H9 (cell line): ENCODE results near the gene IDUA. TPM values are rescaled to one million over a fixed set of nuclear protein-coding genes. Genes with fewer than 3 reads are reported as not detected.

ENCODE experiments used
- DNase-seq: peaks from one replicate; pipeline ENCODE4 v3.0.0-alpha.2; 2017
- H2AFZ ChIP-seq: one replicate; pipeline ENCODE4 v1.6.1; 2013; ENCODE audit warnings: mild to moderate bottlenecking, low read length, control low read depth, moderate library complexity
- H2AK5ac ChIP-seq: 2 replicates; pipeline ENCODE4 v1.6.1; 2013; ENCODE audit warnings: low read length, control low read depth, mixed read lengths; ENCODE audit not compliant: insufficient read length
- H2BK120ac ChIP-seq: one replicate; pipeline ENCODE4 v1.6.1; 2013; ENCODE audit warnings: low read depth, mild to moderate bottlenecking, low read length, control low read depth, inconsistent platforms; ENCODE audit not compliant: poor library complexity, severe bottlenecking
- H2BK12ac ChIP-seq: 2 replicates; pipeline ENCODE4 v1.6.1; 2013; ENCODE audit warnings: low read length, control low read depth, mixed read lengths, low read depth; ENCODE audit not compliant: insufficient read length
- H2BK15ac ChIP-seq: 2 replicates; pipeline ENCODE4 v1.6.1; 2013; ENCODE audit warnings: low read depth, low read length, control low read depth
- H2BK20ac ChIP-seq: one replicate; pipeline ENCODE4 v1.6.1; 2013; ENCODE audit warnings: low read depth, mild to moderate bottlenecking, low read length, control low read depth, inconsistent platforms; ENCODE audit not compliant: poor library complexity, severe bottlenecking
- H2BK5ac ChIP-seq: 2 replicates; pipeline ENCODE4 v1.6.1; 2013; ENCODE audit warnings: low read length, control low read depth, mixed read lengths; ENCODE audit not compliant: insufficient read length
- H3K14ac ChIP-seq: 2 replicates; pipeline ENCODE4 v1.6.1; 2013; ENCODE audit warnings: low read length, control low read depth; ENCODE audit not compliant: insufficient read depth
- H3K18ac ChIP-seq: 2 replicates; pipeline ENCODE4 v1.6.1; 2013; ENCODE audit warnings: low read depth, mild to moderate bottlenecking, mixed read lengths, low read length, control low read depth; ENCODE audit not compliant: insufficient read length
- H3K23ac ChIP-seq: 2 replicates; pipeline ENCODE4 v1.6.1; 2013; ENCODE audit warnings: low read length, control low read depth, mixed read lengths, low read depth; ENCODE audit not compliant: insufficient read length
- H3K23me2 ChIP-seq: 2 replicates; pipeline ENCODE4 v1.6.1; 2013; ENCODE audit warnings: low read depth, mild to moderate bottlenecking, mixed read lengths, low read length, control low read depth; ENCODE audit not compliant: insufficient read length, poor library complexity, severe bottlenecking
- H3K27ac ChIP-seq: 2 replicates; pipeline ENCODE4 v1.5.1; 2013; ENCODE audit warnings: low read length, control low read depth, mixed read lengths, low read depth; ENCODE audit not compliant: insufficient read length
- H3K27me3 ChIP-seq: 2 replicates; pipeline ENCODE4 v1.6.1; 2013; ENCODE audit warnings: low read length, control low read depth, inconsistent platforms; ENCODE audit not compliant: insufficient read depth
- H3K4ac ChIP-seq: 2 replicates; pipeline ENCODE4 v1.6.1; 2013; ENCODE audit warnings: low read depth, mild to moderate bottlenecking, control low read depth, inconsistent platforms, low read length, moderate library complexity
- H3K4me1 ChIP-seq: 2 replicates; pipeline ENCODE4 v1.6.1; 2013; ENCODE audit warnings: low read length, control low read depth, inconsistent platforms; ENCODE audit not compliant: insufficient read depth
- H3K4me2 ChIP-seq: 2 replicates; pipeline ENCODE4 v1.6.1; 2013; ENCODE audit warnings: low read length, control low read depth, mixed read lengths; ENCODE audit not compliant: insufficient read length, insufficient read depth
- H3K56ac ChIP-seq: 2 replicates; pipeline ENCODE4 v1.6.1; 2013; ENCODE audit warnings: low read depth, mild to moderate bottlenecking, mixed read lengths, low read length, control low read depth; ENCODE audit not compliant: insufficient read length
- H3K79me1 ChIP-seq: 2 replicates; pipeline ENCODE4 v1.6.1; 2013; ENCODE audit warnings: low read depth, mild to moderate bottlenecking, moderate library complexity, low read length, control low read depth, inconsistent platforms; ENCODE audit not compliant: insufficient read depth, poor library complexity, severe bottlenecking
- H3K79me2 ChIP-seq: 2 replicates; pipeline ENCODE4 v1.6.1; 2013; ENCODE audit warnings: low read length, control low read depth, inconsistent platforms; ENCODE audit not compliant: insufficient read depth
- H3K9ac ChIP-seq: 2 replicates; pipeline ENCODE4 v1.6.1; 2013; ENCODE audit warnings: low read length, control low read depth, mixed read lengths; ENCODE audit not compliant: insufficient read length; ENCODE audit errors: extremely low read depth
- H3K9me3 ChIP-seq: one replicate; pipeline ENCODE4 v1.6.1; 2013; ENCODE audit warnings: low read depth, low read length, inconsistent platforms; ENCODE audit not compliant: control insufficient read depth
- H3T11ph ChIP-seq: one replicate; pipeline ENCODE4 v1.6.1; 2013; ENCODE audit warnings: mild to moderate bottlenecking, low read length, control low read depth, inconsistent platforms
- H4K20me1 ChIP-seq: one replicate; pipeline ENCODE4 v1.6.1; 2013; ENCODE audit not compliant: control insufficient read depth, insufficient read length, insufficient read depth
- H4K5ac ChIP-seq: 2 replicates; pipeline ENCODE4 v1.6.1; 2013; ENCODE audit warnings: low read depth, mild to moderate bottlenecking, mixed read lengths, low read length, control low read depth; ENCODE audit not compliant: insufficient read length
- H4K8ac ChIP-seq: replicated peaks from 2 replicates; pipeline ENCODE4 v1.6.1; 2013; ENCODE audit warnings: low read length, control low read depth, mixed read lengths, low read depth; ENCODE audit not compliant: insufficient read length
- H4K91ac ChIP-seq: 2 replicates; pipeline ENCODE4 v1.6.1; 2013; ENCODE audit warnings: low read depth, mild to moderate bottlenecking, moderate library complexity, mixed read lengths, low read length, control low read depth; ENCODE audit not compliant: insufficient read length
- H3K27ac Mint-ChIP-seq, 3 experiments: 2 replicates in 2 of 3; 3 replicates in 1 of 3; pipeline ENCODE4 v1.8.0; 2020 to 2021; ENCODE audit warnings: mixed read lengths in 3 of 3, mild to moderate bottlenecking in 1 of 3, moderate library complexity in 1 of 3
- H3K27me3 Mint-ChIP-seq: 2 replicates; pipeline ENCODE4 v1.8.0; 2021; ENCODE audit warnings: low read depth, mild to moderate bottlenecking, moderate library complexity, mixed read lengths
- H3K36me3 Mint-ChIP-seq, 3 experiments: 2 replicates in 2 of 3; 3 replicates in 1 of 3; pipeline ENCODE4 v1.8.0; 2020 to 2021; ENCODE audit warnings: low read depth in 3 of 3, mixed read lengths in 3 of 3; ENCODE audit not compliant: insufficient read depth in 1 of 3
- H3K4me1 Mint-ChIP-seq, 2 experiments: 2 replicates each; pipeline ENCODE4 v1.8.0; 2020; ENCODE audit warnings: mixed read lengths in 2 of 2
- H3K4me3 Mint-ChIP-seq, 2 experiments: 2 replicates in 1 of 2; 3 replicates in 1 of 2; pipeline ENCODE4 v1.8.0; 2020 to 2021; ENCODE audit warnings: mild to moderate bottlenecking in 2 of 2, mixed read lengths in 2 of 2, moderate library complexity in 1 of 2
- H3K9me3 Mint-ChIP-seq, 2 experiments: 2 replicates in 1 of 2; 3 replicates in 1 of 2; pipeline ENCODE4 v1.8.0; 2020; ENCODE audit warnings: mild to moderate bottlenecking in 2 of 2, mixed read lengths in 2 of 2, moderate library complexity in 1 of 2
- WGBS: extraction: QIAGEN DNeasy Blood & Tissue Kit; methylation state at CpG from one replicate; pipeline ENCODE4 v1.1.7; 2013; ENCODE audit warnings: missing lambda C conversion rate, low lambda C conversion rate, mixed read lengths; ENCODE audit not compliant: insufficient read length; ENCODE audit errors: extremely low coverage; 5-methylcytosine and 5-hydroxymethylcytosine counted together
- total RNA-seq: library from RNA; stranded (reverse); gene quantifications from 2 replicates; pipeline ENCODE4 v1.2.1, GENCODE V29; 2021
- TF ChIP-seq, protein P1 (sequence below): fragments of 200-600 bp; sonication (generic); conservative IDR thresholded peaks from 3 replicates; pipeline ENCODE4 v1.8.0; 2021; ENCODE audit warnings: antibody characterized with exemption, mild to moderate bottlenecking

IDUA gene
- total RNA-seq, 1 experiment from 2014 or later: 14.5 TPM

DNA sequence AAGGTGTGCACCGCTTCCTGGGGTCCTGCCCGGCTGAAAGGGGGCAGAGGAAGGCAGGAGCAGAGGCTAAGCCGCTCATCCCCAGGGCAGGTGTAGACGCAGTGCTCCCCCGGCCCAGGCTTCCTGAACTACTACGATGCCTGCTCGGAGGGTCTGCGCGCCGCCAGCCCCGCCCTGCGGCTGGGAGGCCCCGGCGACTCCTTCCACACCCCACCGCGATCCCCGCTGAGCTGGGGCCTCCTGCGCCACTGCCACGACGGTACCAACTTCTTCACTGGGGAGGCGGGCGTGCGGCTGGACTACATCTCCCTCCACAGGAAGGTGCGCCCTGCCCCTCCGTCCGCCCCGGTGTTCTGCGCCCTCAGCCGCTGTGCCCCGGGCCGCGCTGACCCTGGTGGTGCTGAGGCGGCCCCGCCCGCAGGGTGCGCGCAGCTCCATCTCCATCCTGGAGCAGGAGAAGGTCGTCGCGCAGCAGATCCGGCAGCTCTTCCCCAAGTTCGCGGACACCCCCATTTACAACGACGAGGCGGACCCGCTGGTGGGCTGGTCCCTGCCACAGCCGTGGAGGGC, 14.8 kb downstream of the IDUA start:
- H3K27me3 ChIP-seq: peaks cover 38% of the 10 kb centered on the region; the same call in 1 of the 2 replicates
- no CpG with 5 or more reads among the region's 48 CpGs for WGBS
- DNase-seq: no peak

More for the DNA sequence above, 14.8 kb downstream of the IDUA start:
- H3K9ac ChIP-seq: no peak overlapping the region
- H4K5ac ChIP-seq: no peak overlapping the region
- TF ChIP-seq, protein P1, sequence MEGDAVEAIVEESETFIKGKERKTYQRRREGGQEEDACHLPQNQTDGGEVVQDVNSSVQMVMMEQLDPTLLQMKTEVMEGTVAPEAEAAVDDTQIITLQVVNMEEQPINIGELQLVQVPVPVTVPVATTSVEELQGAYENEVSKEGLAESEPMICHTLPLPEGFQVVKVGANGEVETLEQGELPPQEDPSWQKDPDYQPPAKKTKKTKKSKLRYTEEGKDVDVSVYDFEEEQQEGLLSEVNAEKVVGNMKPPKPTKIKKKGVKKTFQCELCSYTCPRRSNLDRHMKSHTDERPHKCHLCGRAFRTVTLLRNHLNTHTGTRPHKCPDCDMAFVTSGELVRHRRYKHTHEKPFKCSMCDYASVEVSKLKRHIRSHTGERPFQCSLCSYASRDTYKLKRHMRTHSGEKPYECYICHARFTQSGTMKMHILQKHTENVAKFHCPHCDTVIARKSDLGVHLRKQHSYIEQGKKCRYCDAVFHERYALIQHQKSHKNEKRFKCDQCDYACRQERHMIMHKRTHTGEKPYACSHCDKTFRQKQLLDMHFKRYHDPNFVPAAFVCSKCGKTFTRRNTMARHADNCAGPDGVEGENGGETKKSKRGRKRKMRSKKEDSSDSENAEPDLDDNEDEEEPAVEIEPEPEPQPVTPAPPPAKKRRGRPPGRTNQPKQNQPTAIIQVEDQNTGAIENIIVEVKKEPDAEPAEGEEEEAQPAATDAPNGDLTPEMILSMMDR: no peak
- H3T11ph ChIP-seq: no peak overlapping the region
- H3K27me3 Mint-ChIP-seq: peaks cover 83% of the 10 kb centered on the region
- no peak overlapping the region for H2BK120ac ChIP-seq
- no peaks in the 10 kb centered on the region for H3K79me1 ChIP-seq
- H3K4me1 ChIP-seq: no peaks in the 10 kb centered on the region
- H3K23ac ChIP-seq: no peak overlapping the region
- peak overlapping the region; percentile 56 for H3K4me2 ChIP-seq
- H2BK12ac ChIP-seq: no peak overlapping the region
- H2AFZ ChIP-seq: no peak overlapping the region
- no peak overlapping the region for H2BK20ac ChIP-seq
- peaks cover 11% of the 10 kb centered on the region for H3K23me2 ChIP-seq
- H3K27ac Mint-ChIP-seq: no peak overlapping the region
- H3K79me2 ChIP-seq: no peaks in the 10 kb centered on the region
- no peak overlapping the region for H3K18ac ChIP-seq
- H3K36me3 Mint-ChIP-seq: no peaks in the 10 kb centered on the region
- no peak overlapping the region for H2BK15ac ChIP-seq
- H4K91ac ChIP-seq: no peak overlapping the region
- H3K14ac ChIP-seq: no peak overlapping the region
- no peak overlapping the region for H2BK5ac ChIP-seq
- no peak overlapping the region for H3K4ac ChIP-seq
- H4K8ac ChIP-seq: no peak overlapping the region
- peaks cover 4 to 5% of the 10 kb centered on the region in 2 experiments; a peak in 4 of 5 replicates for H3K9me3 Mint-ChIP-seq
- no peak overlapping the region for H3K27ac ChIP-seq
- H2AK5ac ChIP-seq: no peak overlapping the region
- H3K56ac ChIP-seq: no peak overlapping the region
- peaks cover 2 to 4% of the 10 kb centered on the region in 2 experiments; a peak in 2 of 4 replicates for H3K4me1 Mint-ChIP-seq
- H4K20me1 ChIP-seq: no peaks in the 10 kb centered on the region
- 0 out of 5 replicates have a peak overlapping the region, but pooled peaks of 1 of the 2 experiments have one; percentile 48 for H3K4me3 Mint-ChIP-seq
- no peaks in the 10 kb centered on the region for H3K9me3 ChIP-seq
